PFSK-1 (cell line): ENCODE data around the gene NTN1.

ENCODE experiments used
- FOXP2 ChIP-seq: optimal IDR thresholded peaks from 2 replicates; pipeline ENCODE3; 2011; ENCODE audit warnings: borderline replicate concordance, control low read depth, inconsistent platforms; ENCODE audit not compliant: insufficient read depth; ENCODE audit errors: extremely low read length, extremely low read depth
- POLR2AphosphoS5 ChIP-seq: IDR thresholded peaks from 2 replicates; pipeline ENCODE4 v1.6.1; 2012; ENCODE audit warnings: low read depth, mild to moderate bottlenecking, control low read depth, low read length, moderate library complexity
- SIN3A ChIP-seq: IDR thresholded peaks from 2 replicates; pipeline ENCODE4 v1.6.1; 2012; ENCODE audit warnings: mild to moderate bottlenecking, low read length, moderate library complexity, borderline replicate concordance; ENCODE audit not compliant: insufficient read depth
- TAF1 ChIP-seq: IDR thresholded peaks from 2 replicates; pipeline ENCODE4 v1.6.1; 2012; ENCODE audit warnings: low read length, control low read depth, borderline replicate concordance; ENCODE audit not compliant: insufficient read depth
- TF ChIP-seq, protein P1 (sequence below), 2 experiments: IDR thresholded peaks; 2 replicates each; pipeline versions ENCODE4 v1.6.1 to v1.8.0; 2011 to 2012; ENCODE audit warnings: low read depth in 2 of 2, low read length in 2 of 2, control low read depth in 1 of 2, inconsistent platforms in 1 of 2, mild to moderate bottlenecking in 1 of 2, moderate library complexity in 1 of 2; ENCODE audit not compliant: insufficient read depth in 1 of 2

DNA sequence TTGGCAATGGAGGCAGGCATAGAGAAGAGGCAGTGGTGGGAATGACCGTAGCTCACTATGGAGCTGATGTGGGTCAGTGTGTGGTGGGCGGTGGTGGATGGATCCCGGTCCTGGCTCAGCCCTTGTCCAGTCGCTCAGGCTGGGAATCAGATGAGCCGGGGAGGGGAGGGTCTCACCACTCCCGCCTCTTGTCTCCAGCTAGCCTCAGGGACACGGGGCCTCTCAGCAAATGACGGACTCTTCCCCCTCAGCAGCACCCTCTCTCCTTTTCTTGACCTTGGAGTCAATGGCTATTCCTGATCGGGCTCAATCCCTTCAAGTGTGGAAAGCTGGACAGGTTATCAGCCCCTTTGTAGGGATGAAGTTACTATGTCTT, 208.5 kb downstream of the NTN1 start:
- TF ChIP-seq TAF1, result no peak
- TF ChIP-seq, protein P1, sequence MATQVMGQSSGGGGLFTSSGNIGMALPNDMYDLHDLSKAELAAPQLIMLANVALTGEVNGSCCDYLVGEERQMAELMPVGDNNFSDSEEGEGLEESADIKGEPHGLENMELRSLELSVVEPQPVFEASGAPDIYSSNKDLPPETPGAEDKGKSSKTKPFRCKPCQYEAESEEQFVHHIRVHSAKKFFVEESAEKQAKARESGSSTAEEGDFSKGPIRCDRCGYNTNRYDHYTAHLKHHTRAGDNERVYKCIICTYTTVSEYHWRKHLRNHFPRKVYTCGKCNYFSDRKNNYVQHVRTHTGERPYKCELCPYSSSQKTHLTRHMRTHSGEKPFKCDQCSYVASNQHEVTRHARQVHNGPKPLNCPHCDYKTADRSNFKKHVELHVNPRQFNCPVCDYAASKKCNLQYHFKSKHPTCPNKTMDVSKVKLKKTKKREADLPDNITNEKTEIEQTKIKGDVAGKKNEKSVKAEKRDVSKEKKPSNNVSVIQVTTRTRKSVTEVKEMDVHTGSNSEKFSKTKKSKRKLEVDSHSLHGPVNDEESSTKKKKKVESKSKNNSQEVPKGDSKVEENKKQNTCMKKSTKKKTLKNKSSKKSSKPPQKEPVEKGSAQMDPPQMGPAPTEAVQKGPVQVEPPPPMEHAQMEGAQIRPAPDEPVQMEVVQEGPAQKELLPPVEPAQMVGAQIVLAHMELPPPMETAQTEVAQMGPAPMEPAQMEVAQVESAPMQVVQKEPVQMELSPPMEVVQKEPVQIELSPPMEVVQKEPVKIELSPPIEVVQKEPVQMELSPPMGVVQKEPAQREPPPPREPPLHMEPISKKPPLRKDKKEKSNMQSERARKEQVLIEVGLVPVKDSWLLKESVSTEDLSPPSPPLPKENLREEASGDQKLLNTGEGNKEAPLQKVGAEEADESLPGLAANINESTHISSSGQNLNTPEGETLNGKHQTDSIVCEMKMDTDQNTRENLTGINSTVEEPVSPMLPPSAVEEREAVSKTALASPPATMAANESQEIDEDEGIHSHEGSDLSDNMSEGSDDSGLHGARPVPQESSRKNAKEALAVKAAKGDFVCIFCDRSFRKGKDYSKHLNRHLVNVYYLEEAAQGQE (IDR thresholded peaks at IDR 0.05; ENCODE audit: insufficient read depth in 1 of 2, low read depth in 2 of 2, low read length in 2 of 2), result no peak
- TF ChIP-seq POLR2AphosphoS5, result no peak
- no peak for TF ChIP-seq SIN3A
- no peak for TF ChIP-seq FOXP2
